NOMO-1 treated with DMSO at 0.1 percent for 48 hours (cell line): ENCODE data around the gene SKIL.

Source experiments
- DNase-seq: peaks from one replicate; lab custom pipeline; 2025; ENCODE audit not compliant: unreplicated experiment; lab: John Stamatoyannopoulos, UW

Gene SKIL

GRCh38 chr3:170350515-170351413, 6.8 kb upstream of the SKIL start:
- DNase-seq, result no peak

DNA sequence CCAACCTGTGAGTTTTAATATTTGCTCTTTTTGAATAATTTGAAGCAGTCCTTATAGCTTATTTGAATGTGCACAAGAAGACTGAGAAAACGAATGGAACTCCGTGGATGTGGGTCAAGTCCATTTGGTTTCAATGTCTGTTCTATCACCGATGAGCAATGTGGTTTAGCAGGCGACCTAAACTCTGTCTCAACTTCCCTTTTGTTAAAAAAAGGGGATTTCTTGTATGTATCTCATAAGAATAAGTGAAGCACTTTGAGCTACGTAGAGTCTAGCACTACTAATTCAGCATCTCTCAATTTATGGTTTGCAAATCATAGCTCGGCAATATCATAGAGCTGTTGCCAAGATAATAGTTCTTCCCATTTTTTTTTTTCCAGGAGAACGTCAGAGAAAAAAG, 4.6 kb upstream of the SKIL start:
- DNase-seq, result peak; percentile 85

- DNase-seq, result no peak
These were observed 4.0 kb upstream of the SKIL start for GRCh38 chr3:170353485-170353884.

DNA sequence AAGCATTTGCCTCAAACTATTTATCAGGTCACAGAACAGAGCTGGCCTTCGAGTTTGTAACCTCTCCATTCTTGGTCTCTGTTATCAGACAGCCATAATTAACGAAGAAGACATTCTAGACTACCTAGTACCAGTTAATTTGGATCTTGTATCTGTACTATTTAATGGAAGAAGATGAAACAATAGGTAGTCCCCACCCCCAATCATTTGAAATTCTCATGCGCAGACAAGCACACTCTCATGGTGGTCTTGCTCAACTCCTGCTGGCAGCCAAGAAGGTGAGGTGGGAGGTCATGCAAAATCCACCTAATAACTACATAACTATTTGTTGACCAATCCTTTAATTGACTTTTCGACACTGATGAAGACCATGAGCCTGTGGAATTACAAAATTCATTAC, 2.8 kb upstream of the SKIL start:
- no peak for DNase-seq

- DNase-seq, result peak; percentile 81
These were observed 1.5 kb upstream of the SKIL start for GRCh38 chr3:170355738-170356595.

- DNase-seq, result peak; percentile 98
These were observed 829 bp upstream of the SKIL start for GRCh38 chr3:170356596-170357175.

DNA sequence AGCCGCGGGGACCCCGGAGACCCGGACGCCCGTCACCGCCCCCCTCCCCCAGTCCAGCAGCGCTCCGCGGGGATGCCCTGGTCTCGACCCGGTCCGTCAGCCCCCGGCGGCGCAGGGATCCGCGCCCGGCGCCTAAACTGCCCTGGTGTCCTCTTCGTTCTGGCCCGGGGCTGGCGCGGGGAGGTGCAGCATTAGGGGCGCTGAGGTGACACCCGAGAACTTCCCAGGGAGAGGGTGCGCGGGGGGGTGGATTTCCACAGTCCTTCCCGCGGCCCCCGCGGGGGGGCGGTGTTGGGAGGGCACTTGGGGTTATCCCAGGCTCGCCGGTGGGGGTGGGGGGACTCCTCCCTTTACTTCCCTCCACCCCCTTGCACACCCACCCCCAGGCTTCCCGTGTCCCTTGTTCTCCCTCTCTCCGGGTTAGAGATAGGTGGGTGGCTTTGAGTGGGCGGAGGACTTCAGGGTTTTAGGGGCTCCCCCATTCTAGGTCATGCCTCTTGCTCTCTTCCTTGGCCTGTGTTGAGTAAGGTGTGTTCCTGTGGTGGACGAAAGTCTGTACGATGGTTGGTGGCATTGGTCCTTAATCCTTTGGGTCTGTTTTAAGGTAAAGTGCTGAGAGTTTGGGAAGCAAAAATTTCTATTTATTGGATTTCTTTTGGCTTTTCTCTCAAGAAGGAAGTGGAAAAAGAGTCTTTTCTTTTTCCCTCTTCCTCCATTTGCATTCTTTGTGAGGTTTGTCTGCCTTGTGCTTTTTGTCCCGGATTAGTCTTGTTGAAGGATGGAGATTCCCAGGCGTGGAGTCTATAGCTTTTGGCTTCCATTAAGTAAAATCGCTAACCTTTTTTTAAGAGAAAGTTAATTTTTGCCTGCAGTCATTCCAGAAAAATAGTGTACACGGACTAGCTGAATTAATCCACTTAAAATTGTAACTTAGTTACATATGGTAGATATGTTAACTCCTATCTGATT, 811 bp downstream of the SKIL start:
- DNase-seq, result peak; percentile 47

DNA sequence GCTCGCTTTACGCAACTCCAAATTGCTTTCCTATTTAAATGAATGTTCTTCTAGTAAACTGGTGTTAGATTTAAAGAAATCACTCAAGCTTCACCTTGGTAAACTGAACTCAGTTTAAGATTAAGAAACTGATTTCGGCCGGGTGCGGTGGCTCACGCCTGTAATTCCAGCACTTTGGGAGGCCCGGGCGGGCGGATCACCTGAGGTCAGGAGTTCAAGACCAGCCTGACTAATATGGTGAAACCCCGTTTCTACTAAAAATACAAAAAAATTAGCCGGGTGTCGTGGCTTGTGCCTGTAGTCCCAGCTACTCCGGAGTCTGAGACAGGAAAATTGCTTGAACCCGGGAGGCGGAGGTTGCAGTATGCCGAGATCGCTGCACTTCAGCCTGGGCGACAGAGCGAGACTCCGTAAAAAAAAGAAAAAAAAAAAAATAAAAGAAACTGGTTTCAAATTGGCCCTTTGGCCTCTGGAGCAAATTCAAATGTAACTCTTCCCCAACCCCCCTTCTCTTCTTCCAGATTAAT, 1.7 kb downstream of the SKIL start:
- DNase-seq, result no peak

DNA sequence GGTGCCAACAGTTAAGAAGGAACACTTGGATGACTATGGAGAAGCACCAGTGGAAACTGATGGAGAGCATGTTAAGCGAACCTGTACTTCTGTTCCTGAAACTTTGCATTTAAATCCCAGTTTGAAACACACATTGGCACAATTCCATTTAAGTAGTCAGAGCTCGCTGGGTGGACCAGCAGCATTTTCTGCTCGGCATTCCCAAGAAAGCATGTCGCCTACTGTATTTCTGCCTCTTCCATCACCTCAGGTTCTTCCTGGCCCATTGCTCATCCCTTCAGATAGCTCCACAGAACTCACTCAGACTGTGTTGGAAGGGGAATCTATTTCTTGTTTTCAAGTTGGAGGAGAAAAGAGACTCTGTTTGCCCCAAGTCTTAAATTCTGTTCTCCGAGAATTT, 3.0 kb downstream of the SKIL start:
- no peak for DNase-seq

DNA sequence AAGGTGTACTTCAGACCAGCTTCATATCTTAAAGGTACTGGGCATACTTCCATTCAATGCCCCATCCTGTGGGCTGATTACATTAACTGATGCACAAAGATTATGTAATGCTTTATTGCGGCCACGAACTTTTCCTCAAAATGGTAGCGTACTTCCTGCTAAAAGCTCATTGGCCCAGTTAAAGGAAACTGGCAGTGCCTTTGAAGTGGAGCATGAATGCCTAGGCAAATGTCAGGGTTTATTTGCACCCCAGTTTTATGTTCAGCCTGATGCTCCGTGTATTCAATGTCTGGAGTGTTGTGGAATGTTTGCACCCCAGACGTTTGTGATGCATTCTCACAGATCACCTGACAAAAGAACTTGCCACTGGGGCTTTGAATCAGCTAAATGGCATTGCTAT, 3.4 kb downstream of the SKIL start:
- DNase-seq, result no peak

- DNase-seq, result no peak
These were observed 4.2 kb downstream of the SKIL start for GRCh38 chr3:170361711-170362110.

- DNase-seq, result no peak
These were observed 6.0 kb downstream of the SKIL start for GRCh38 chr3:170363471-170363994.

DNA sequence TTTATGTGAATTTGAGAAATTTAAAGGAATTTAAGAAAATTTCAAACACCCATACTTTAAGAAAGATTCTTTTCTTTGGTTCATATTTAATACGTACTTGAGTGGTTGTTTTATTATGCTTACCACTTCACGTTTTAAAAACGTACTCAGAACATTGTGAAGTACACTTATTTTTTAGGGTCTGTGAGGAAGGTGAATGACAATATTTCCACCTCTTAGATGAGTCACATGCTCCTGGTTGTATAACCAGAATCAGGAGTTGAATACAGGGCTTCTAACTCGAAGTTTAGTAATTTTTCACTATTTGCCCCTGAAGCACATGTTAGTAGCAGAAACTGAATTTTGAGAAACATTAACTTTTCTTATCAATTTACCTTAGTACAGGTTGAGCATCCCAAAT, 7.5 kb downstream of the SKIL start:
- no peak for DNase-seq

- DNase-seq, result no peak
These were observed 10.3 kb downstream of the SKIL start for GRCh38 chr3:170367797-170368196.

DNA sequence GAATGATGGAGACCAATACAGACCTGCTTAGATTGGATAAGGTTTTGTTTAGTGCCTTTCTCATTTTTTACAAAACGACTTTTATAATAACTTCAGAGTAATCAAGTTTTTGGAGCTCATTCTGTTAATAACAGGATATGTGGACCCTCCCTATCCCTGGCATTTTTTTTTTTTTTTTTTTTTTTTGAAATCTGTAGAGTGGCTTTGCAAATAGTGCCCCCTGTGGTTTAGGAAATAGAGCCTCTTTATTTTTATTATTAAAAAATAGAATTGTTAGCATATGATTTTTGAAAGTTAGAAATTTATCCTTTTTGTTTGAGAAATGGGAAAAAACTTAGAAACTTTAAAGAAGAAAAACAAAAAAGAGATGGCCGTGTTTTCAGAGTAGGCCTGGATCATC, 11.4 kb downstream of the SKIL start:
- no peak for DNase-seq

DNA sequence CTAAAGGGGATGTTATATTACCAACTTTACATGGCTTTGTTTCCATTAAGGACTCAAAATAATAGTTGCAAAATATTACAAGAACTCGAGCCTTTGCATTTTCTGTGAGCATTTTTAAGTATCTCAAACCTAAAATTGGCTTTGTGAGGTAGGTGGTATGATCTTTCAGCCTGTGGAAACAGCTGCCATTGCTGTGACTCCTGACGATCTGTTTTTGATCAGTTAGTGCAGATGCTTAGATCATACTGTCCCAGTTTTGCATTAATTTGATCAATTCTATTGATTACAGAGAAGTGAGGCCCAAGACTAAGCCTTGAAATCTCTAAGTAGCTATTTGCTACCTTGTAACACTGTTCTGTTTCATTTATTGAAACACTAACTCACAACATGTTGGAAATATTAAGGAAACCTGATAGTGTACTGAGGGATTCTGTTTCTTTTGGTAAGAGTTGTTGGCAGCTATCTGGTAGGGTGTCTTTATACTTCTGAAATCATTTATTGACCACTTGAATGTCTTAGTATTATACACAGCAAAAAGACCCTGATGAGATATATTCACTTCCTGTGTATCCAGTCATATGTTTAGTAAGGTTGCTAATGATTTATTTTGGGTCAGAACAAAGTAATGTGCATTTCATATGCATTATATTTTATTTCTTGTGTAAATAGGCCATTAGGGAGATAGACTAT, 14.8 kb downstream of the SKIL start:
- no peak for DNase-seq

- DNase-seq, result no peak
These were observed 26.1 kb downstream of the SKIL start for GRCh38 chr3:170383567-170383966.

GRCh38 chr3:170386468-170386867, 29.0 kb downstream of the SKIL start:
- DNase-seq, result no peak

- DNase-seq, result peak; percentile 31
These were observed 30.4 kb downstream of the SKIL start for GRCh38 chr3:170387950-170388349.
